ENCODE results near the gene C1orf21. TPM values are rescaled to one million over a fixed set of nuclear protein-coding genes. Genes with fewer than 3 reads are reported as not detected.
A peak's percentile ranks its signal among the peaks of the same experiment; 100 is the strongest.

C1orf21 gene
- total RNA-seq, 1 donor, result 47.3 TPM

GRCh38 chr1:184425449-184426277 lies 38.8 kb downstream of the C1orf21 start:
- TF ChIP-seq, protein P1, sequence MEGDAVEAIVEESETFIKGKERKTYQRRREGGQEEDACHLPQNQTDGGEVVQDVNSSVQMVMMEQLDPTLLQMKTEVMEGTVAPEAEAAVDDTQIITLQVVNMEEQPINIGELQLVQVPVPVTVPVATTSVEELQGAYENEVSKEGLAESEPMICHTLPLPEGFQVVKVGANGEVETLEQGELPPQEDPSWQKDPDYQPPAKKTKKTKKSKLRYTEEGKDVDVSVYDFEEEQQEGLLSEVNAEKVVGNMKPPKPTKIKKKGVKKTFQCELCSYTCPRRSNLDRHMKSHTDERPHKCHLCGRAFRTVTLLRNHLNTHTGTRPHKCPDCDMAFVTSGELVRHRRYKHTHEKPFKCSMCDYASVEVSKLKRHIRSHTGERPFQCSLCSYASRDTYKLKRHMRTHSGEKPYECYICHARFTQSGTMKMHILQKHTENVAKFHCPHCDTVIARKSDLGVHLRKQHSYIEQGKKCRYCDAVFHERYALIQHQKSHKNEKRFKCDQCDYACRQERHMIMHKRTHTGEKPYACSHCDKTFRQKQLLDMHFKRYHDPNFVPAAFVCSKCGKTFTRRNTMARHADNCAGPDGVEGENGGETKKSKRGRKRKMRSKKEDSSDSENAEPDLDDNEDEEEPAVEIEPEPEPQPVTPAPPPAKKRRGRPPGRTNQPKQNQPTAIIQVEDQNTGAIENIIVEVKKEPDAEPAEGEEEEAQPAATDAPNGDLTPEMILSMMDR (IDR thresholded peaks at IDR 0.05; ENCODE audit: insufficient read depth, low read length), result no peak
- no peak overlapping the region for H3K4me3 ChIP-seq (ENCODE audit: low read depth, low read length)
- DNase-seq (ENCODE audit: low read depth), result peak; percentile 45

- TF ChIP-seq, protein P1 (IDR thresholded peaks at IDR 0.05; ENCODE audit: insufficient read depth, low read length), result no peak
- DNase-seq (ENCODE audit: low read depth), result no peak
- H3K4me3 ChIP-seq (ENCODE audit: low read depth, low read length), result no peak overlapping the region
Measured at GRCh38 chr1:184426278-184426674, 39.4 kb downstream of the C1orf21 start.

GRCh38 chr1:184427722-184428121 lies 40.9 kb downstream of the C1orf21 start:
- no peak overlapping the region for H3K4me3 ChIP-seq (ENCODE audit: low read depth, low read length)
- no peak for DNase-seq (ENCODE audit: low read depth)
- TF ChIP-seq, protein P1 (IDR thresholded peaks at IDR 0.05; ENCODE audit: insufficient read depth, low read length), result no peak

DNA sequence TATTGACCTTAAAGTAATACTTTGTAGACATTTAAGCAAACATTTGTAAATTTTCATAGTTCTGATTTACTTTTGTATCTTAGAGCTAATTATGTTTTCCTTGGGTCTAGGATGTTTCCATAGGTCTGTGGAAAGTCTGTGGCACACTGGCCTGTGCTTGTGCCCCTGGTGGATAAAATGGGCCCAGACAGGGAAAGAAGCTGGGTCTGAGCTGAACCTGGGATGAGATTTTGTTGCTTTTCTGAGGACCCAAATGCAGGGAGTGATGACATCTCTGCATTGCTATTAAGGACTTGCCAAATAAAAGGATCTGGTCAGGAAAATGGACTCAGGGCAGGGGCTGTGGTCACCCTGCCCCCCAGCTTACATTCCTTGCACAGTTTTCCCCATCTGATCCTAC lies 41.8 kb downstream of the C1orf21 start:
- no peak for DNase-seq (ENCODE audit: low read depth)
- TF ChIP-seq, protein P1 (IDR thresholded peaks at IDR 0.05; ENCODE audit: insufficient read depth, low read length), result no peak

DNA sequence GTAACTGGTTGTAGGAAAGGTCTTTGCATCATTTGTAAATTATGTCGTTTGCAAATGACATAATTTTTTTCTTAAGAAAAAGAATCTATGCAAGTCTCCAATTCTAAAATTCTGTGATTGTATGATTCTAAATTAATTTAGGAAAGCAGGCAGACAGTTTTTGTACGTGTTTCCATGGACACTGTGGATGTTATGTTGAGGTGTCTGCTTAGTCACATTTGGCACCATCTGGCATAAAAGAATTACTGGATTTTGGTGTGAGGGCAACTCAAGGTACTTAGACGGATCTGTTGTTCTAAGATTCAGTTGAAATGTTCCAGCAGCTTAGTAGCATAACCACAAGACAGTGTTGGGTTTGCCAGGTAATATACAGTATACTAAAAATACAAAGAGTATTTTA lies 42.5 kb downstream of the C1orf21 start:
- DNase-seq (ENCODE audit: low read depth), result no peak
- H3K4me3 ChIP-seq (ENCODE audit: low read depth, low read length), result no peak overlapping the region
- TF ChIP-seq, protein P1 (IDR thresholded peaks at IDR 0.05; ENCODE audit: insufficient read depth, low read length), result no peak

More for the DNA sequence above, 41.8 kb downstream of the C1orf21 start:
- no peak overlapping the region for H3K4me3 ChIP-seq (ENCODE audit: low read depth, low read length)

GRCh38 chr1:184433956-184434502 lies 47.2 kb downstream of the C1orf21 start:
- no peak overlapping the region for H3K4me3 ChIP-seq (ENCODE audit: low read depth, low read length)
- DNase-seq (ENCODE audit: low read depth), result no peak
- TF ChIP-seq, protein P1 (IDR thresholded peaks at IDR 0.05; ENCODE audit: insufficient read depth, low read length), result no peak

Measured in fibroblast of the aortic adventitia (primary cell).